HL-60 (cell line): Measurements from ENCODE around the gene WNT5A.

ENCODE experiments used
- DNase-seq, 2 experiments: peaks; one replicate each; pipeline ENCODE4 v3.0.0-alpha.2; 2010 to 2020; ENCODE audit warnings: low read depth in 1 of 2, low spot score in 1 of 2
- H3K27ac ChIP-seq: fragments of 250-450 bp; sonication (Bioruptor Pico); replicated peaks from 2 replicates; pipeline ENCODE4 v1.5.1; 2020; ENCODE audit warnings: mild to moderate bottlenecking, moderate library complexity
- H3K27me3 ChIP-seq: fragments of 250-450 bp; sonication (Bioruptor Pico); 2 replicates; pipeline ENCODE4 v1.5.1; 2021; ENCODE audit warnings: mild to moderate bottlenecking, moderate library complexity; ENCODE audit not compliant: insufficient read depth, poor library complexity, severe bottlenecking
- H3K4me3 ChIP-seq: replicated peaks from 2 replicates; pipeline ENCODE4 v1.5.1; 2011; ENCODE audit warnings: mild to moderate bottlenecking, control low read depth, low read length; ENCODE audit not compliant: insufficient read depth
- CTCF ChIP-seq: IDR thresholded peaks from one replicate; pipeline ENCODE4 v1.5.1; 2011; ENCODE audit warnings: low read length, control low read depth, inconsistent platforms; ENCODE audit not compliant: insufficient read depth
- GABPA ChIP-seq: IDR thresholded peaks from 2 replicates; pipeline ENCODE4 v1.6.1; 2012; ENCODE audit warnings: low read depth
- POLR2AphosphoS5 ChIP-seq: IDR thresholded peaks from 2 replicates; pipeline ENCODE4 v1.6.1; 2012; ENCODE audit warnings: low read depth
- REST ChIP-seq: IDR thresholded peaks from 2 replicates; pipeline ENCODE4 v1.6.1; 2012; ENCODE audit warnings: low read depth; ENCODE audit not compliant: insufficient replicate concordance
- SPI1 ChIP-seq: IDR thresholded peaks from 2 replicates; pipeline ENCODE4 v1.6.1; 2012; ENCODE audit warnings: low read depth, mild to moderate bottlenecking, borderline replicate concordance

The WNT5A gene

GRCh38 chr3:55494976-55495375 lies 7.9 kb upstream of the WNT5A start:
- no peak for DNase-seq
- Histone ChIP-seq H3K27me3 (peaks cover 3% of the 10 kb centered on the region), H3K4me3 (no peak overlapping the region), H3K27ac (no peak overlapping the region)
- TF ChIP-seq CTCF = no peak
- no peak for TF ChIP-seq GABPA
- no peak for TF ChIP-seq SPI1
- TF ChIP-seq REST = no peak
- TF ChIP-seq POLR2AphosphoS5 = no peak

GRCh38 chr3:55492976-55493375 lies 5.9 kb upstream of the WNT5A start:
- Histone ChIP-seq H3K27ac (no peak overlapping the region), H3K4me3 (no peak overlapping the region), H3K27me3 (peaks cover 18% of the 10 kb centered on the region)
- TF ChIP-seq SPI1 (no peak), CTCF (no peak), REST (no peak), POLR2AphosphoS5 (no peak), GABPA (no peak)
- DNase-seq = no peak

DNA sequence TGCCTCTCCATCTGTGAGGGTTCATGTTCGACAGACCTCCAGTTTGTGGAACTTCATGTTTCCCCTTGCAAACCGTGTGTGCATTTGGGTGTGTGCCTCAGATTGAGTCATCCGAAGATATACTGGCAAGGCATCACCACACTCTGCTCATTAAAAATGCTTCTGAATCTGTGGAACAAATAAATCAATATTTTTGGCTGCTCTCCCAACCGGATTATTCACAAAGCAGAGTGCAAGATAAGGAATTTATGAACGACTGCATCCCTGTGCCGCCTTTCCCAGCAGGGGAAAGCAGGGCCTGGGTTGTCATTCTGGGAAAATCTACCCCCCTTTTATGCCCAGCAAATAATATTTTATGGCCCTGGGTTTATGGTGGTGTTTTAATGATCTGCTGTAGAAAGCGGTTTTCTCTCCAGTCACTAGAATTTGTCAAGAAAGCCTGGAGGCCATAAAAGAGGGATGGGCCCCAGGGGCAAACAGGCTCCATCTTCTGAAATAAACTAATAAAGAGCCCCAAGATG lies 4.2 kb upstream of the WNT5A start:
- no peak for TF ChIP-seq GABPA
- no peak for TF ChIP-seq CTCF
- TF ChIP-seq SPI1 = no peak
- no peak for TF ChIP-seq POLR2AphosphoS5
- no peak for TF ChIP-seq REST
- Histone ChIP-seq H3K27me3 (peaks cover 33% of the 10 kb centered on the region), H3K27ac (no peak overlapping the region), H3K4me3 (no peak overlapping the region)
- DNase-seq = no peak
